ENCODE data around the gene C22orf15. TPM values are rescaled to one million over a fixed set of nuclear protein-coding genes. Genes with fewer than 3 reads are reported as not detected.

C22orf15 gene
- total RNA-seq, 6 experiments from 2014 or later = not detected

- Histone ChIP-seq H3K27ac (peak overlapping the region in 1 of 3 donors; percentile 16), H3K4me1 (peaks cover 0 to 38% (median 9%) of the 10 kb centered on the region in 4 donors)
- TF ChIP-seq CTCF (IDR thresholded peaks at IDR 0.05) (no peak), POLR2A (IDR thresholded peaks at IDR 0.05) (no peak)
Measured at GRCh38 chr22:23783265-23784150, 20.7 kb downstream of the C22orf15 start.

GRCh38 chr22:23784215-23784732 is 21.5 kb downstream of the C22orf15 start:
- ATAC-seq (peak; percentile 35 to 61 (median 46)), DNase-seq (peak; percentile 69 to 81 (median 78))
- intact Hi-C loops (cut with DNase I) = no loop called here
- 40% methylated on average over 8 of the region's 8 CpGs for WGBS (ENCODE audit: insufficient coverage, low coverage, low lambda C conversion rate, missing lambda C conversion rate)
- H3K27ac ChIP-seq = peak overlapping the region in 1 of 3 donors; percentile 16
- no peak for TF ChIP-seq CTCF (IDR thresholded peaks at IDR 0.05)
- no peak for TF ChIP-seq POLR2A (IDR thresholded peaks at IDR 0.05)
- H3K9me3 ChIP-seq = no peaks in the 10 kb centered on the region
- H3K36me3 ChIP-seq = no peaks in the 10 kb centered on the region
- H3K27me3 ChIP-seq = no peaks in the 10 kb centered on the region
- no peak overlapping the region for H3K4me3 ChIP-seq
- H3K4me1 ChIP-seq = peaks cover 0 to 41% (median 9%) of the 10 kb centered on the region in 4 donors

More at GRCh38 chr22:23783265-23784150, 20.7 kb downstream of the C22orf15 start:
- DNase-seq = no peak
- Histone ChIP-seq H3K9me3 (no peaks in the 10 kb centered on the region), H3K27me3 (no peaks in the 10 kb centered on the region), H3K36me3 (no peaks in the 10 kb centered on the region), H3K4me3 (no peak overlapping the region)
- ATAC-seq = no peak
- WGBS (ENCODE audit: insufficient coverage, low coverage, low lambda C conversion rate, missing lambda C conversion rate) = 66% methylated on average over 4 of the region's 15 CpGs
- intact Hi-C loops (cut with DNase I) = no loop called here

- H3K4me3 ChIP-seq = peak overlapping the region; percentile 87 to 95 (median 92)
- H3K4me1 ChIP-seq = peaks cover 0 to 48% (median 9%) of the 10 kb centered on the region in 4 donors
- H3K9me3 ChIP-seq = no peaks in the 10 kb centered on the region
- intact Hi-C loops (cut with DNase I) = no loop called here
- no peak for TF ChIP-seq CTCF (IDR thresholded peaks at IDR 0.05)
- TF ChIP-seq POLR2A (IDR thresholded peaks at IDR 0.05) = no peak
- H3K27ac ChIP-seq = peak overlapping the region; percentile 95 to 100 (median 98)
- WGBS (ENCODE audit: insufficient coverage, low coverage, low lambda C conversion rate, missing lambda C conversion rate) = 13% methylated on average over 6 of the region's 9 CpGs
- no peaks in the 10 kb centered on the region for H3K27me3 ChIP-seq
- peak in 1 of 3 donors; percentile 75 for DNase-seq
- H3K36me3 ChIP-seq = no peaks in the 10 kb centered on the region
- ATAC-seq = peak; percentile 5 to 55 (median 31)
Measured at GRCh38 chr22:23786261-23786710, 23.5 kb downstream of the C22orf15 start.

GRCh38 chr22:23786752-23787599 is 24.2 kb downstream of the C22orf15 start, which contains the start of gene SMARCB1:
SMARCB1 (plus strand) TSS chr22:23786966; CDS start chr22:23787170, 204 bp downstream.
- DNase-seq = peak; percentile 89 to 92 (median 92)
- H3K36me3 ChIP-seq = peaks cover 0 to 2% (median 0%) of the 10 kb centered on the region in 4 donors
- intact Hi-C loops (cut with DNase I) = no loop called here
- peak within 1 kb of the TSS; percentile 87 to 95 (median 92) for H3K4me3 ChIP-seq
- ATAC-seq = peak; percentile 88 to 96 (median 94)
- peaks cover 0 to 48% (median 9%) of the 10 kb centered on the region in 4 donors for H3K4me1 ChIP-seq
- 0% methylated on average over 40 of the region's 97 CpGs for WGBS (ENCODE audit: insufficient coverage, low coverage, low lambda C conversion rate, missing lambda C conversion rate)
- TF ChIP-seq CTCF (IDR thresholded peaks at IDR 0.05) = no peak
- peak; percentile 88 for TF ChIP-seq POLR2A (IDR thresholded peaks at IDR 0.05)
- H3K27me3 ChIP-seq = no peaks in the 10 kb centered on the region
- no peaks in the 10 kb centered on the region for H3K9me3 ChIP-seq
- peak within 1 kb of the TSS; percentile 95 to 100 (median 98) for H3K27ac ChIP-seq
